ENCODE results near the gene TTC39A. TPM values are rescaled to one million over a fixed set of nuclear protein-coding genes. Genes with fewer than 3 reads are reported as not detected.

The TTC39A gene
- total RNA-seq, 4 donors from 2014 or later: 0.26 to 2.5 (median 1.3) TPM

DNA sequence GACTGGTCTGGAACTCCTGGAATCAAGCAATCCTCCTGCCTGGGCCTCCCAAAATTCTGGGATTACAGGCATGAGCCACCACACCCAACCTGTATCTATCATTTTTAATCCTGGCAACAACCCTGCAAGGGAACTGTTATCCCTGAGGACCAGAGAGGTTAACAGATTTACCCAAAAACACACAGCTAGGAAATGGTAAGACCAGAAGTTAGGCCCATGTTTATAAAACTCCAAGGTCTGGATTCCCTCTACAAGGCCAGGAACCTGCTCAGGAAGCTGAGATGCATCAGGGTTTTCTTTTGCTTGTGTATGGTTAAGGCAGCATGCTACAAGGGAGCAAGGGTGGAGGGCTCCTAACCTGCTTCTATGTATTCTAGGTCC is 17.8 kb upstream of the TTC39A start:
- Histone ChIP-seq H3K4me3 (no peak overlapping the region), H3K27ac (no peak overlapping the region), H3K36me3 (no peaks in the 10 kb centered on the region), H3K27me3 (peaks cover 0 to 4% of the 10 kb centered on the region in 2 donors), H3K4me1 (peaks cover 0 to 6% of the 10 kb centered on the region in 2 donors), H3K9me3 (no peaks in the 10 kb centered on the region)
- TF ChIP-seq, protein P1, sequence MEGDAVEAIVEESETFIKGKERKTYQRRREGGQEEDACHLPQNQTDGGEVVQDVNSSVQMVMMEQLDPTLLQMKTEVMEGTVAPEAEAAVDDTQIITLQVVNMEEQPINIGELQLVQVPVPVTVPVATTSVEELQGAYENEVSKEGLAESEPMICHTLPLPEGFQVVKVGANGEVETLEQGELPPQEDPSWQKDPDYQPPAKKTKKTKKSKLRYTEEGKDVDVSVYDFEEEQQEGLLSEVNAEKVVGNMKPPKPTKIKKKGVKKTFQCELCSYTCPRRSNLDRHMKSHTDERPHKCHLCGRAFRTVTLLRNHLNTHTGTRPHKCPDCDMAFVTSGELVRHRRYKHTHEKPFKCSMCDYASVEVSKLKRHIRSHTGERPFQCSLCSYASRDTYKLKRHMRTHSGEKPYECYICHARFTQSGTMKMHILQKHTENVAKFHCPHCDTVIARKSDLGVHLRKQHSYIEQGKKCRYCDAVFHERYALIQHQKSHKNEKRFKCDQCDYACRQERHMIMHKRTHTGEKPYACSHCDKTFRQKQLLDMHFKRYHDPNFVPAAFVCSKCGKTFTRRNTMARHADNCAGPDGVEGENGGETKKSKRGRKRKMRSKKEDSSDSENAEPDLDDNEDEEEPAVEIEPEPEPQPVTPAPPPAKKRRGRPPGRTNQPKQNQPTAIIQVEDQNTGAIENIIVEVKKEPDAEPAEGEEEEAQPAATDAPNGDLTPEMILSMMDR (IDR thresholded peaks at IDR 0.05): no peak
- TF ChIP-seq POLR2A (IDR thresholded peaks at IDR 0.05): no peak
- DNase-seq: no peak
- intact Hi-C loops (cut with DNase I; ENCODE audit: low total_unique reads): no loop called here

DNA sequence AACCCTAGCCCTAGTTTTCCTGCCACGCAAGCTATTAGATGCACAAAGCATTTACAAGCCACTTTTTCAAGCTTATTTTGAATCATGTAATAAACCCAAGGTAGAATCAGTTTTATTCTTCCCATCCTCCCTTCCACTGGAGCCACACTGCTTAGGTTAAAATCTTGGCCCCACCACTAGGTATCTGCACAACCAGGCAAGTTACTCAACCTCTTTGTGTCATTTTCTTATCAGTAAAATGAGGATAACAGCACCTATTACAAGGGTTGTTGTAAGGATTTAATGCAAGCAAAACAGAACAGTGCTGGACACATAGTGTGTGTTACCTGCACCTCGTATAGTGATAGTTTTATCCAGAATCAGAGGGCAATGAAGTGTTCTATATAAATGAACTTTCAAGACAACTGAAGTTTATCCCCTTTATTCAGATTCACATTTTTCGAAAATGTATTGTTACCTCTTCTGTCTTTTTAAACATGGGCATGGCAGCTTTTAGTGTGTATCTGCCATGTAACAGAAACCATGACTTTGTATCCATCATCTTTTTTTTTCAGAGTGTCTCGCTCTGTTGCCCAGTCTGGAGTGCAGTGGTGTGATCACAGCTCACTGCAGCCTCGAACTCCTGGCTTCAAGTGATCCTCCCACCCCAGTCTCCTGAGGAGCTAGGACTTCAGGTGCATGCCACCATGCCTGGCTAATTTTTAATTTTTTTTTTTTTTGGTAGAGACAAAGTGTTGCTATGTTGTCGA is 17.2 kb upstream of the TTC39A start:
- no peak for DNase-seq
- Histone ChIP-seq H3K9me3 (no peaks in the 10 kb centered on the region), H3K4me3 (no peak overlapping the region), H3K27ac (no peak overlapping the region), H3K4me1 (peaks cover 0 to 6% of the 10 kb centered on the region in 2 donors), H3K36me3 (no peaks in the 10 kb centered on the region), H3K27me3 (peaks cover 0 to 4% of the 10 kb centered on the region in 2 donors)
- intact Hi-C loops (cut with DNase I; ENCODE audit: low total_unique reads): no loop called here
- no peak for TF ChIP-seq POLR2A (IDR thresholded peaks at IDR 0.05)
- TF ChIP-seq, protein P1 (IDR thresholded peaks at IDR 0.05): no peak

DNA sequence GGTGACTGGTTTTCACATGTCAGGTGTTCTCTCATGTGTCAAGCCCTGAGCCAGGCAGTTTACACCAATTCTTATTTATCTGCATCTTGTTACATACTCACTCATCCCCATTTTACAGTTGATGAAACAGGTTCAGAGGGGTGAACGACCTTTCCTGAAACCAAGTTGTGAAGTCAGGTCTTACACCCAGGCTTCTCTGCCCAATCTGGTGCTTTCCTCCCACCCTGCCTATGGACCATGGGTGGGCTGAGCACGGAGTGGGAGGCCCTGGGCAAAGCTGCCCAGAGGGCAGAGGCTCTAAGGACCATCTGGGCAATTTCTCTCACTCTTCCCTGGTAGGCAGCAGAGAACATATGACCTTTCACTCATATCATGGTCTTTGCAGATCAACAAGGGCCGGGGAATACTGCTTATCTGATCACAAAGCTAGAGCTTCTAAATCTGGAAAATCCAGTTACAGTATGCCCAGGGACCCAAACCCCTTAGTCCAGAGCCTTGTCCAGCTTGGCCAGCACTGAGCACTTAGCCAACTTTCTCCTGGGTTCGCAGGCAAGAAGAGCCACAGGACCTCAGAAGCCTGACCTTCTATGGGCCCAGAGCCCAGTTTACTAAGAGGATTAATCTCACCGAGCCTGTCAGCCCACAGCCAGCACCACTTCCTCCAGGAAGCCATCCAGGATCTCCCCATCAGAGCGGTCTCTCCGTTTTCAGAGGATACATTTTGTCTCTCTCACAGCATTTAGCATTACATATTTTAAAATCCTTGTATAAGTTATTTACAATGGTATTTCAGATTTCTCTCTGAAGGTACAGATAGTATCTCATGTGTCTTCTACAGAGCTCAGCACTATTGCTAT is 16.0 kb upstream of the TTC39A start:
- intact Hi-C loops (cut with DNase I; ENCODE audit: low total_unique reads): no loop called here
- no peak for DNase-seq
- H3K27ac ChIP-seq: no peak overlapping the region

DNA sequence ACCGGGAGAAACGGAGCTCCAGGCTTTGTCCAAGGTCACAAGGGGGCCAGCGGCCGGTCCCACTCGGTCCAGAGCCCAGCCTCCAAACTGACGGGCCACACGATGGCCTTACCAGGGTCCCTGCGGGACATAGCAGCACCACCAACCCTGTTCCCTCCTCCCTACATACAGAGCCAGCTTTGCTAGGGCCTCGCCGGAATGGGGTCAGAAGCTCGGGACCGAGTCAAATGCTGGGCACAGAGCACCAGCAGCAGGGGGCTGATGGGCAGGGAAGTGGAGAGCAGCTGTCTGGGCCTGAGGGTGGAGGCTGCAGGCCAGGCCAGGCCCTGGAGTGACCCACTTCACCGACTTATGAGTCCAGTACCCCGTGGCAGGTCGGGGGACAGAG is 14.9 kb upstream of the TTC39A start:
- TF ChIP-seq POLR2A (IDR thresholded peaks at IDR 0.05): no peak
- TF ChIP-seq, protein P1 (IDR thresholded peaks at IDR 0.05): no peak
- Histone ChIP-seq H3K9me3 (no peaks in the 10 kb centered on the region), H3K27ac (no peak overlapping the region), H3K27me3 (peaks cover 0 to 4% of the 10 kb centered on the region in 2 donors), H3K4me3 (no peak overlapping the region), H3K36me3 (no peaks in the 10 kb centered on the region), H3K4me1 (peaks cover 0 to 6% of the 10 kb centered on the region in 2 donors)
- intact Hi-C loops (cut with DNase I; ENCODE audit: low total_unique reads): no loop called here
- no peak for DNase-seq

More for the DNA sequence above, 16.0 kb upstream of the TTC39A start:
- peaks cover 0 to 6% of the 10 kb centered on the region in 2 donors for H3K4me1 ChIP-seq
- H3K27me3 ChIP-seq: peaks cover 0 to 4% of the 10 kb centered on the region in 2 donors
- H3K9me3 ChIP-seq: no peaks in the 10 kb centered on the region
- H3K36me3 ChIP-seq: no peaks in the 10 kb centered on the region
- H3K4me3 ChIP-seq: no peak overlapping the region
- no peak for TF ChIP-seq POLR2A (IDR thresholded peaks at IDR 0.05)
- TF ChIP-seq, protein P1 (IDR thresholded peaks at IDR 0.05): no peak

All from uterus (tissue), 4 donors.